HFF-Myc (cell line): ENCODE data around the gene NKX3-2.

Experiments used
- DNase-seq: peaks from one replicate; pipeline ENCODE4 v3.0.0-alpha.2; 2011; ENCODE audit warnings: low read depth; ENCODE audit errors: extremely low read depth
- H3K4me3 ChIP-seq: replicated peaks from 2 replicates; pipeline ENCODE4 v1.5.1; 2011; ENCODE audit warnings: low read depth, mild to moderate bottlenecking, control low read depth, low read length
- TF ChIP-seq, protein P1 (sequence below): IDR thresholded peaks from 2 replicates; pipeline ENCODE4 v1.5.1; 2012; ENCODE audit warnings: mild to moderate bottlenecking, low read depth, low read length, control low read depth; ENCODE audit errors: missing control alignments

The NKX3-2 gene

DNA sequence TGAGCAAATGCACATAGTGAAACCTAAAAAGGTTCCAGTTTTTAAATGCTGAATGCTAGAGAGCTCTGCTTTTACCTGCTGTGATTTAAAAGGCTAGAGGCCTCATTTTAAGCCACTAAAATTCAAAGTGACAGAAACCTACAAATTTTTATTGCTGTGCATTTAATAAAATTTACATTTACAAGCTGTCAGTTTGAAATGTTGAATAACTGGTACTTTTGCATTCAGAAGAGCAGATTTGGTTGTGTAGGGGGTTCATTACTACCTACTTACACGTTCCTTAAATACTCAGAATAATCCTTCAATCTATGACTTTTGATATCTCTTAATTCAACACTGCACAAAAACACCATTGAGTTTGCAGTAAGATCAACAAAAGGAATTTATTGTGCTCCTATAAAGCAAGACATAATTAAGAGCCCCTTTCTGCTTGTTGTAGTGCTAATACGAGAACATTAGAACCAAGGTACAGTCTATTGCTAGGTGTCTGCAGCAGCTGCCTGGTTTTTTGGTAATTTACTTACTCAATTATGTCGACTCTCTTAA, 27.9 kb downstream of the NKX3-2 start:
- DNase-seq = no peak
- no peak overlapping the region for H3K4me3 ChIP-seq
- TF ChIP-seq, protein P1, sequence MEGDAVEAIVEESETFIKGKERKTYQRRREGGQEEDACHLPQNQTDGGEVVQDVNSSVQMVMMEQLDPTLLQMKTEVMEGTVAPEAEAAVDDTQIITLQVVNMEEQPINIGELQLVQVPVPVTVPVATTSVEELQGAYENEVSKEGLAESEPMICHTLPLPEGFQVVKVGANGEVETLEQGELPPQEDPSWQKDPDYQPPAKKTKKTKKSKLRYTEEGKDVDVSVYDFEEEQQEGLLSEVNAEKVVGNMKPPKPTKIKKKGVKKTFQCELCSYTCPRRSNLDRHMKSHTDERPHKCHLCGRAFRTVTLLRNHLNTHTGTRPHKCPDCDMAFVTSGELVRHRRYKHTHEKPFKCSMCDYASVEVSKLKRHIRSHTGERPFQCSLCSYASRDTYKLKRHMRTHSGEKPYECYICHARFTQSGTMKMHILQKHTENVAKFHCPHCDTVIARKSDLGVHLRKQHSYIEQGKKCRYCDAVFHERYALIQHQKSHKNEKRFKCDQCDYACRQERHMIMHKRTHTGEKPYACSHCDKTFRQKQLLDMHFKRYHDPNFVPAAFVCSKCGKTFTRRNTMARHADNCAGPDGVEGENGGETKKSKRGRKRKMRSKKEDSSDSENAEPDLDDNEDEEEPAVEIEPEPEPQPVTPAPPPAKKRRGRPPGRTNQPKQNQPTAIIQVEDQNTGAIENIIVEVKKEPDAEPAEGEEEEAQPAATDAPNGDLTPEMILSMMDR = no peak

DNA sequence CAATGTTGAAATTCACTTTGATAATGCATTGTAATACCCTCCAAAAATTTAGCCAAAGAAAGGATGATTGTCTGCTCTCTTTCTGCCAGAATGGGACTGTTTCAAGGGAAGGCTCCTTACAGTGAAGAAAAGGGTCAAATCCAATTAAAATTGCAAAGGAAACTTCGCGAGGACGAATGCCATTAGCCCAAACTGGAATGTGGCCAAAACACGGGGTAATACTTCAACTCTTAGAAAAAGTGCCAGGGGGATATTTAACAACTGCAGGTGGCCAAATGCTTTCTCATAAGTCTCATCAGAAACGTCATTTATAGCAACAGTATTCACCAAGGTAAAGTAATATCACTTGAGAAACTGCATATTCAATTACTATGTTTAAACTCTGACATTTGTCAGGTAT, 29.0 kb downstream of the NKX3-2 start:
- TF ChIP-seq, protein P1 = no peak
- no peak for DNase-seq
- no peak overlapping the region for H3K4me3 ChIP-seq

DNA sequence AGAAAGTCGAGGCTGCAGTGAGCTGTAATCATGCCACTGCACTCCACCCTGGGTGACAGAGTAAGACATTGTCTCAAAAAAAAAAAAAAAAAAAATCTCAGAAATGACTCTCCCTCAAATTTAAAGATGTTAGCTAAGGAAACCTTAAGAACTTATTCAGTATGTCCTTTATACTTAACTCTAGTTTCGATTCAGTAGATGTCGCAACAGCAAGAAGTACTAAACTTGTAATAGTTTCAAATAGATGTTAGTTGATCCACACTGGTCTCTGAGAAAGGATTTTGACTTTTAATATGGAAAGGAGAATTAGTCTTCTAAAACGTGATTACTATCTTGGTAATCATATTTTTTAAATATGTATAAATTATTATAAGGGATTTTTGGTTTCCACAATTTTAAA, 29.6 kb downstream of the NKX3-2 start:
- TF ChIP-seq, protein P1 = no peak
- H3K4me3 ChIP-seq = no peak overlapping the region
- no peak for DNase-seq

DNA sequence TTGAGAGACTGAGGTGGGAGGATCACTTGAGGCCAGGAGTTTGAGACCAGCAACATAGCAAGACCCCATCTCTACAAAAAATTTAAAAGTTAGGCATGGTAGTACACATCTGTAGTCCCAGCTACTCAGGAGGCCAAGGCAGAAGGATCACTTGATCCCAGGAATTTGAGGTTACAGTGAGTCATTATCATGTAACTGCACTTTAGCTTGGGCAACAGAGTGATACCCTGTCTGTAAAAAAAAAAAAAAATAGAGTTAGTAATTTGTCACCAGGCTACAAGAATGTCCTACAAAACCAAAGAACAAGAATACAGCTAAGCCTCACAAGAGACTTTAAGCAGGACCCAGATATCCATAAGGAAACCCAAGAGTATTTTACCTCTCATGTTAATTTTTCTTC, 33.2 kb downstream of the NKX3-2 start:
- no peak overlapping the region for H3K4me3 ChIP-seq
- TF ChIP-seq, protein P1 = no peak
- DNase-seq = no peak

DNA sequence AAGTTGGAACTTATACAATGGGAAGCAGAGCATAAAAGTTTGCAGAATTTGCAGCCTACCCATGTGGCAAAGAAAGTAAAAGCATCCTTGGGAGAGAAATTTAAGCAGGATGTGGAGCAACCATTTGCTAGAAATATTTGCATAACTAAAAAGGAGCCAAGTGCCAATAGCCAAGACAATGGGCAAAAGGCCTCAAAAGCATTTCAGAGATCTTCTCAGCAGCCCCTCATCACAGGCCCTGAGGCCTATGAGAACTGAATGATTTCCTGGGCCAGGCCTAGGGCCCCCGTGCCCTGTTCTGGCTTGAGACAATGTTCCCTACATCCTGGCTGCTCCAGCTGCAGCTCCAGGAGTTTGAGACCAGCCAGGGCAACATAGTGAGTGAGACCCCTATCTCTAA, 34.9 kb downstream of the NKX3-2 start:
- H3K4me3 ChIP-seq = no peak overlapping the region
- TF ChIP-seq, protein P1 = no peak
- DNase-seq = no peak

DNA sequence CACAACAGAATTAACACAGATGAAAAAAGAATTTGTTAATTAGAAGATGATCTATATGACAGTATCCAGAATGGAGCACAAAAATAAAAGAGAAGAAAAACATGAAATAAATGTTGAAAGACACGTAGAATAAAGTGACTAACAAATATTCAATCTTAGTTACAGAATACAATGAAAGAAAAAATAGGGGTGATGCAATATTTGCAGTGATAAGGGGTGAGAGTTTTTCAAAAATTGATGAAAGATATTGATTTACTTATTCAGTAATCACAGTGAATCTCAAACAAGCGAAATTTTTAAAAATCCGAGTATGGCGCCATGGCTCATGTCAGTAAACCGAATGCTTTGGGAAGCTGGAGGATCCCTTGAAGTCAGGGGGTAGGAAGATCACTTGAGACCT, 39.9 kb downstream of the NKX3-2 start:
- no peak for DNase-seq

More for the DNA sequence above, 39.9 kb downstream of the NKX3-2 start:
- no peak overlapping the region for H3K4me3 ChIP-seq
- TF ChIP-seq, protein P1 = no peak
